Measurements from ENCODE around the gene ARFGAP1. TPM values are rescaled to one million over a fixed set of nuclear protein-coding genes. Genes with fewer than 3 reads are reported as not detected.

The ARFGAP1 gene
- total and polyA plus RNA-seq, 5 donors from 2014 or later, result 17.9 to 123 (median 21.0) TPM

DNA sequence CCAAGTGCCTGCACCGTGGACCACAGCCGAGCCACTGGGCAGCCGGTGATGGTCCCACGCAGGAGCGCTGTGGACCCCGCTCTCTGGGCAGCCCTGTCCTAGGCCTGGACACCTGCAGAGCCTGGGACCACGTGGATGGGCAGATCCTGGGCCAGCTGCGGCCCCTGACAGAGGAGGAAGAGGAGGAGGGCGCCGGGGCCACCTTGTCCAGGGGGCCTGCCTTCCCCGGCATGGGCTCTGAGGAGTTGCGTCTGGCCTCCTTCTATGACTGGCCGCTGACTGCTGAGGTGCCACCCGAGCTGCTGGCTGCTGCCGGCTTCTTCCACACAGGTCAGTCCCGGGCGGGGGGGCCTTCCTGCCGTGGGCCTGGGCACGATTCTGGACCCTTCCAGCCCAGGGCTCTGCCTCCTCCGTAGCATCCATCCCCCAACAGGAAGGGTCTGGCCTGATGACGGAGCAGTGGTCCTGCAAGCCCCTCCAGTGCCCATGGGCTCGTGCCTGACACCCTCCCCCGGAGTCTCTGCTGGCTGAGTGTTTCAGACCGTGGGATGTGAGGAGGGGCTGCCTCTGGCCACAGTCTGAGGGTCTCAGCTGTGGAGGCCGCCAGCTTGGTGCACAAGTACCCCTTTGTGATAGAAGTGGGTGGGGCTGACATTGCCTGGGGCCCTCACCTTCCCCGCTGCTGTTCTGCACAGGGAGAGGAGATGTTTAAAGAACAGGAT, 36.3 kb upstream of the ARFGAP1 start:
- H3K36me3 ChIP-seq (ENCODE audit: control insufficient read depth, insufficient read depth, low read length), result no peaks in the 10 kb centered on the region
- DNase-seq (no peak), ATAC-seq (ENCODE audit: low read depth in 2 of 2) (no peak)
- no peaks in the 10 kb centered on the region for H3K9me3 ChIP-seq (ENCODE audit: control insufficient read depth in 2 of 2, low read length in 2 of 2)
- peaks cover 9% of the 10 kb centered on the region for H3K27me3 Mint-ChIP-seq
- H3K4me1 ChIP-seq (ENCODE audit: control insufficient read depth, insufficient read depth, low read length, poor library complexity, severe bottlenecking), result peaks cover 8% of the 10 kb centered on the region
- H3K36me3 Mint-ChIP-seq, result no peaks in the 10 kb centered on the region
- H3K4me1 Mint-ChIP-seq, result peaks cover 0 to 8% (median 0%) of the 10 kb centered on the region in 4 donors
- H3K9me3 Mint-ChIP-seq, result no peaks in the 10 kb centered on the region
- H3K4me3 ChIP-seq (ENCODE audit: low read depth, low read length), result no peak overlapping the region
- H3K27ac Mint-ChIP-seq, result no peak overlapping the region
- no peak overlapping the region for H3K4me3 Mint-ChIP-seq
- H3K27ac ChIP-seq (ENCODE audit: insufficient read depth, low read length, poor library complexity, severe bottlenecking), result no peak overlapping the region
- no peaks in the 10 kb centered on the region for H3K27me3 ChIP-seq (ENCODE audit: control insufficient read depth, insufficient read depth, low read length)

DNA sequence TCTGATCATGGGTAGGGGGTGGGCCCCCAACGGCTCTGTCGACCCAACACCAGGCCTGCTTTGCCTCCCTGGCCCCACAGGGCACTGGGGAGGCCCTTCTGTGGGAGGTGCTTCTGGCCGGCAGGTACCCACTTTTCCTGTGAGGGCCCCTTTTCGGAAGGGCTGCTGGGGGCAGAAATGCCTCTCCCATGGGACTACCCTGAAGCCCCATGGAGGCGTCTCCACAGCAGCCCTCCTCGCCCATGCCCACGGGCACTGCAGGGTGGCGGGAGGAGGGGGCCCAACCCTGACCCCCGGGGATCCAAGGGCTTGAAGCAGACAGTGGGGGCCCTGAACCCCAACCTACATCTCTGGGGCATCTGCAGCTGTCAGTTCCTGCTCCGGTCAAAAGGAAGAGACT, 34.6 kb upstream of the ARFGAP1 start:
- Histone ChIP-seq H3K4me1 (ENCODE audit: control insufficient read depth, insufficient read depth, low read length, poor library complexity, severe bottlenecking) (peaks cover 8% of the 10 kb centered on the region), H3K36me3 (ENCODE audit: control insufficient read depth, insufficient read depth, low read length) (no peaks in the 10 kb centered on the region), H3K27me3 (ENCODE audit: control insufficient read depth, insufficient read depth, low read length) (no peaks in the 10 kb centered on the region), H3K9me3 (ENCODE audit: control insufficient read depth in 2 of 2, low read length in 2 of 2) (no peaks in the 10 kb centered on the region), H3K27ac (ENCODE audit: insufficient read depth, low read length, poor library complexity, severe bottlenecking) (no peak overlapping the region), H3K4me3 (ENCODE audit: low read depth, low read length) (no peak overlapping the region)
- DNase-seq (no peak), ATAC-seq (ENCODE audit: low read depth in 2 of 2) (no peak)
- Mint-ChIP-seq H3K4me3 (no peak overlapping the region), H3K36me3 (no peaks in the 10 kb centered on the region), H3K27me3 (no peaks in the 10 kb centered on the region), H3K27ac (no peak overlapping the region), H3K9me3 (no peaks in the 10 kb centered on the region), H3K4me1 (peaks cover 0 to 8% (median 0%) of the 10 kb centered on the region in 4 donors)

DNA sequence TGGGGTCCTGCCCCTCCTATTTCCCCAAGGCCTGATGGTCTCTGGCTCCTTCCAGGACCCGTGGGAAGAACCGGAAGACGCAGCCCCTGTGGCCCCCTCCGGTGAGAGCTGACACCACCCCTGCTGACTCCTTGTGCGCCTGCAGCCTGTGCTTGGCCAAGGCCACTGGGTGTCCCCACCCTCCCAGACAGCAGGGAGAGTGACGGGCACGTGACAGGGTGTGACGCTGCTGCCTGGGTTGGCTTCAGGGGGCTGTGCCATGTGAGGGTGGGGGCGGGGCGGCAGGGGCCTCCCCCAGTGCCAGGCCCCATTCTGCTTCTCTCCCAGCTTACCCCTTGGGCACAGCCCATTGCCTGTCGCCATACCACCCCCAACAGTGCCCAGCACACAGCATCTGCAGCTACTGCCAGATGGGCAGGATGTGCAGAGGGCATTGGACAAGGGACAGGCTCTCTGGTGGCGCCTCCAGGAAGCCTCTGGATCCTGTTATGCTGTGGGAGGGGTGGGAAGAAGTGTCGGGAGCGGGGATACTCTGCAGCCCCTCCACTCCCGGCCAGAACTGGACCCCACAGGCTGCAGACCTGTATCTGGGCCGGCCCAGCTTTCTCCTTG, 34.0 kb upstream of the ARFGAP1 start:
- Mint-ChIP-seq H3K4me1 (peaks cover 0 to 8% (median 0%) of the 10 kb centered on the region in 4 donors), H3K27ac (no peak overlapping the region)
- ATAC-seq (ENCODE audit: low read depth in 2 of 2), result no peak

DNA sequence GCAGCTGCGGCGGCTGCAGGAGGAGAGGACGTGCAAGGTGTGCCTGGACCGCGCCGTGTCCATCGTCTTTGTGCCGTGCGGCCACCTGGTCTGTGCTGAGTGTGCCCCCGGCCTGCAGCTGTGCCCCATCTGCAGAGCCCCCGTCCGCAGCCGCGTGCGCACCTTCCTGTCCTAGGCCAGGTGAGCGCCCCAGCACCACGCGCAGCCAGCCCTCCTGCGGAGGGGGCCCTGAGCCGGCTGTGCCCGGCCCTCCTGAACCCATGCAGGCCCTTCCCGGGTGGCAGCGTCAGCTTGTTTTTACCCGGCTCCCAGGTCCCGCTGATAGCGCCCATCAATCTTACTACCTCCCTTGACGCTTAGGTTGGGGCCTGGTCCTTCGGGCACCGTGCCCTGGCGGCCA, 33.2 kb upstream of the ARFGAP1 start:
- peaks cover 7% of the 10 kb centered on the region for H3K4me1 ChIP-seq (ENCODE audit: control insufficient read depth, insufficient read depth, low read length, poor library complexity, severe bottlenecking)
- H3K4me3 Mint-ChIP-seq, result no peak overlapping the region
- no peak for ATAC-seq (ENCODE audit: low read depth in 2 of 2)
- no peak for DNase-seq
- no peak overlapping the region for H3K27ac ChIP-seq (ENCODE audit: insufficient read depth, low read length, poor library complexity, severe bottlenecking)
- no peaks in the 10 kb centered on the region for H3K27me3 ChIP-seq (ENCODE audit: control insufficient read depth, insufficient read depth, low read length)
- no peaks in the 10 kb centered on the region for H3K36me3 Mint-ChIP-seq
- H3K9me3 ChIP-seq (ENCODE audit: control insufficient read depth in 2 of 2, low read length in 2 of 2), result no peaks in the 10 kb centered on the region
- no peaks in the 10 kb centered on the region for H3K36me3 ChIP-seq (ENCODE audit: control insufficient read depth, insufficient read depth, low read length)
- H3K4me1 Mint-ChIP-seq, result peaks cover 0 to 8% (median 0%) of the 10 kb centered on the region in 4 donors
- no peaks in the 10 kb centered on the region for H3K27me3 Mint-ChIP-seq
- no peak overlapping the region for H3K27ac Mint-ChIP-seq
- H3K4me3 ChIP-seq (ENCODE audit: low read depth, low read length), result no peak overlapping the region
- H3K9me3 Mint-ChIP-seq, result no peaks in the 10 kb centered on the region

More for the DNA sequence above, 34.0 kb upstream of the ARFGAP1 start:
- no peaks in the 10 kb centered on the region for H3K27me3 ChIP-seq (ENCODE audit: control insufficient read depth, insufficient read depth, low read length)
- peaks cover 8% of the 10 kb centered on the region for H3K4me1 ChIP-seq (ENCODE audit: control insufficient read depth, insufficient read depth, low read length, poor library complexity, severe bottlenecking)
- DNase-seq, result no peak
- H3K36me3 ChIP-seq (ENCODE audit: control insufficient read depth, insufficient read depth, low read length), result no peaks in the 10 kb centered on the region
- no peak overlapping the region for H3K4me3 ChIP-seq (ENCODE audit: low read depth, low read length)
- no peak overlapping the region for H3K27ac ChIP-seq (ENCODE audit: insufficient read depth, low read length, poor library complexity, severe bottlenecking)
- no peaks in the 10 kb centered on the region for H3K9me3 ChIP-seq (ENCODE audit: control insufficient read depth in 2 of 2, low read length in 2 of 2)
- Mint-ChIP-seq H3K27me3 (no peaks in the 10 kb centered on the region), H3K4me3 (no peak overlapping the region), H3K9me3 (no peaks in the 10 kb centered on the region), H3K36me3 (no peaks in the 10 kb centered on the region)

DNA sequence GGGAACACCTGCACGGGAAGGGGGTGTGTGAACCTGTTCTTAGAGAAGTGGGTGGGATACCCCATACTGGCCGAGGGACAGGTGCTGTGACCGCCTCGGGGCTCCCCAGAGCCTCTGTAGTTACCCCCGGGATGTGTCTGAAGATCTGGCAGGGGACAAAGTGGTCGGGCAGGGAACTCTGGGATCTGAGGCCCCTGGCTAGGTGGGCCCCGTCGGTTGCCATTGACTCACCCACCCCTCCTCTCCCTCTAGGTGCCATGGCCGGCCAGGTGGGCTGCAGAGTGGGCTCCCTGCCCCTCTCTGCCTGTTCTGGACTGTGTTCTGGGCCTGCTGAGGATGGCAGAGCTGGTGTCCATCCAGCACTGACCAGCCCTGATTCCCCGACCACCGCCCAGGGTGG, 32.6 kb upstream of the ARFGAP1 start:
- peaks cover 0 to 4% (median 0%) of the 10 kb centered on the region in 4 donors for H3K4me1 Mint-ChIP-seq

DNA sequence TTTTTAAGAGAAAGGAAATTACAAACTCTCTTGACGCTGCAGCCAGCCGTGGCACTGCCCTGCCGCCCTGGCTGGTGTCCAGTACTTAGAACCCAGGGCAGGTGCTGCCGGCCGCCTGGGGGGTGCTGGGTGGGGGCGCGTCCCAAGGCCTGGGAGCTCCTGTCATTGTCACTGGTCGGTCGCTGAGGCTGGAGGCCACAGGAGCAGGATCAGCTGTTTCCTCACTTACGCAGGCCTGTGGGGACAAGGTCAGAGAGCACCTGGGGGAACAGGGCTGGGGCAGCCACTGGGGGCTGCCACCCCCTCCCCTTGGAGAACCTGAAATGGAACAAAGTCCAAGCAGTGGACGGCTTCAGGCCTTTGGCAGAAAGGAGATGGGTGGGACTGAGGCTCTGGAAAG, 31.3 kb upstream of the ARFGAP1 start:
- Histone ChIP-seq H3K4me3 (ENCODE audit: low read depth, low read length) (no peak overlapping the region), H3K27me3 (ENCODE audit: control insufficient read depth, insufficient read depth, low read length) (no peaks in the 10 kb centered on the region), H3K27ac (ENCODE audit: insufficient read depth, low read length, poor library complexity, severe bottlenecking) (no peak overlapping the region), H3K9me3 (ENCODE audit: control insufficient read depth in 2 of 2, low read length in 2 of 2) (no peaks in the 10 kb centered on the region), H3K36me3 (ENCODE audit: control insufficient read depth, insufficient read depth, low read length) (no peaks in the 10 kb centered on the region), H3K4me1 (ENCODE audit: control insufficient read depth, insufficient read depth, low read length, poor library complexity, severe bottlenecking) (no peaks in the 10 kb centered on the region)
- no peak for DNase-seq
- Mint-ChIP-seq H3K4me1 (no peaks in the 10 kb centered on the region), H3K27me3 (peaks cover 9% of the 10 kb centered on the region), H3K4me3 (no peak overlapping the region), H3K9me3 (no peaks in the 10 kb centered on the region), H3K27ac (no peak overlapping the region), H3K36me3 (no peaks in the 10 kb centered on the region)
- no peak for ATAC-seq (ENCODE audit: low read depth in 2 of 2)

More for the DNA sequence above, 32.6 kb upstream of the ARFGAP1 start:
- no peak for ATAC-seq (ENCODE audit: low read depth in 2 of 2)
- no peaks in the 10 kb centered on the region for H3K27me3 Mint-ChIP-seq
- no peak overlapping the region for H3K27ac Mint-ChIP-seq
- H3K9me3 Mint-ChIP-seq, result no peaks in the 10 kb centered on the region
- Histone ChIP-seq H3K36me3 (ENCODE audit: control insufficient read depth, insufficient read depth, low read length) (no peaks in the 10 kb centered on the region), H3K4me1 (ENCODE audit: control insufficient read depth, insufficient read depth, low read length, poor library complexity, severe bottlenecking) (peaks cover under 1% of the 10 kb centered on the region), H3K27me3 (ENCODE audit: control insufficient read depth, insufficient read depth, low read length) (no peaks in the 10 kb centered on the region), H3K27ac (ENCODE audit: insufficient read depth, low read length, poor library complexity, severe bottlenecking) (no peak overlapping the region), H3K4me3 (ENCODE audit: low read depth, low read length) (no peak overlapping the region), H3K9me3 (ENCODE audit: control insufficient read depth in 2 of 2, low read length in 2 of 2) (no peaks in the 10 kb centered on the region)
- H3K36me3 Mint-ChIP-seq, result no peaks in the 10 kb centered on the region
- no peak overlapping the region for H3K4me3 Mint-ChIP-seq
- no peak for DNase-seq

DNA sequence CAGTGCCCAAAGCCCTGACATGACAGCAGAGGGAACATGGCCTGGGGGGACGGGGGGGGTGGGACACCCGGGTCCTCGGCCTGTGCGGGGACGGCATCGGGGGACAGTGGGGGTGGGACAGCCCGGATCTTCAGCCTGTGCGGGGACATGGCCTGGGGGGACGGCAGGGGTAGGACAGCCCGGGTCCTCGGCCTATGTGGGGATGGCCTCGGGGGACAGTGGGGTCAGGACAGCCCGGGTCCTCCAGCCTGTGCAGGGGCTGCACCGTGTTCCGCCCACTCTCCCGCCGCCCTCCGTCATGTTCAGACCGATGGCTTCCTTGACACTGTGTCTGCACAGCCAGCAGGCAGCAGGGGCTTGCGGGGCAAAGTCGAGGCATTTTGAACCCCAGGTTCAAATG, 29.9 kb upstream of the ARFGAP1 start:
- no peaks in the 10 kb centered on the region for H3K4me1 Mint-ChIP-seq
- no peaks in the 10 kb centered on the region for H3K9me3 ChIP-seq (ENCODE audit: control insufficient read depth in 2 of 2, low read length in 2 of 2)
- H3K36me3 Mint-ChIP-seq, result no peaks in the 10 kb centered on the region
- peaks cover 9% of the 10 kb centered on the region for H3K27me3 Mint-ChIP-seq
- H3K9me3 Mint-ChIP-seq, result no peaks in the 10 kb centered on the region
- no peak overlapping the region for H3K27ac Mint-ChIP-seq
- no peak overlapping the region for H3K4me3 ChIP-seq (ENCODE audit: low read depth, low read length)
- H3K27me3 ChIP-seq (ENCODE audit: control insufficient read depth, insufficient read depth, low read length), result no peaks in the 10 kb centered on the region
- H3K27ac ChIP-seq (ENCODE audit: insufficient read depth, low read length, poor library complexity, severe bottlenecking), result no peak overlapping the region
- H3K4me1 ChIP-seq (ENCODE audit: control insufficient read depth, insufficient read depth, low read length, poor library complexity, severe bottlenecking), result no peaks in the 10 kb centered on the region
- H3K36me3 ChIP-seq (ENCODE audit: control insufficient read depth, insufficient read depth, low read length), result no peaks in the 10 kb centered on the region
- no peak for ATAC-seq (ENCODE audit: low read depth in 2 of 2)
- no peak overlapping the region for H3K4me3 Mint-ChIP-seq
- no peak for DNase-seq
